ENCODE data around the gene SLC12A1.
A peak's percentile ranks its signal among the peaks of the same experiment; 100 is the strongest.

Gene SLC12A1

GRCh38 chr15:48244921-48245320, 38.8 kb downstream of the SLC12A1 start:
- no peak for DNase-seq

GRCh38 chr15:48248414-48248813, 42.3 kb downstream of the SLC12A1 start:
- no peak for DNase-seq

GRCh38 chr15:48250640-48251076, 44.6 kb downstream of the SLC12A1 start:
- DNase-seq, result no peak

- DNase-seq, result no peak
Observed at GRCh38 chr15:48253172-48253571, 47.1 kb downstream of the SLC12A1 start.

- DNase-seq, result no peak
Observed at GRCh38 chr15:48265135-48265534, 59.0 kb downstream of the SLC12A1 start.

GRCh38 chr15:48266024-48266689, 60.1 kb downstream of the SLC12A1 start:
- no peak for DNase-seq

- DNase-seq, result no peak
Observed at GRCh38 chr15:48267766-48268165, 61.7 kb downstream of the SLC12A1 start.

- DNase-seq, result no peak
Observed at GRCh38 chr15:48273049-48273448, 66.9 kb downstream of the SLC12A1 start.

GRCh38 chr15:48278666-48279065, 72.6 kb downstream of the SLC12A1 start:
- no peak for DNase-seq

GRCh38 chr15:48279608-48280007, 73.5 kb downstream of the SLC12A1 start:
- no peak for DNase-seq

- DNase-seq, result no peak
Observed at GRCh38 chr15:48281674-48282073, 75.6 kb downstream of the SLC12A1 start.

- DNase-seq, result no peak
Observed at GRCh38 chr15:48282216-48282615, 76.1 kb downstream of the SLC12A1 start.

GRCh38 chr15:48283396-48284145, 77.5 kb downstream of the SLC12A1 start:
- no peak for DNase-seq

GRCh38 chr15:48285329-48286214, 79.5 kb downstream of the SLC12A1 start:
- DNase-seq, result peak; percentile 55

GRCh38 chr15:48289628-48290027, 83.5 kb downstream of the SLC12A1 start:
- DNase-seq, result no peak

- no peak for DNase-seq
Observed at GRCh38 chr15:48292458-48292857, 86.4 kb downstream of the SLC12A1 start.

- no peak for DNase-seq
Observed at GRCh38 chr15:48297668-48298067, 91.6 kb downstream of the SLC12A1 start.

GRCh38 chr15:48298914-48299313, 92.8 kb downstream of the SLC12A1 start:
- no peak for DNase-seq

- no peak for DNase-seq
Observed at GRCh38 chr15:48300038-48300437, 93.9 kb downstream of the SLC12A1 start.

GRCh38 chr15:48304398-48304797, 98.3 kb downstream of the SLC12A1 start:
- no peak for DNase-seq

GRCh38 chr15:48306639-48307038, 100.5 kb downstream of the SLC12A1 start:
- no peak for DNase-seq

- no peak for DNase-seq
Observed at GRCh38 chr15:48307586-48307985, 101.5 kb downstream of the SLC12A1 start.

- no peak for DNase-seq
Observed at GRCh38 chr15:48309740-48310139, 103.6 kb downstream of the SLC12A1 start.

All from CD4-positive, alpha-beta T cell treated with Interleukin-17A for 4 hours (primary cell).